GM12801 (cell line): ENCODE results near the gene TBATA.

Experiments
- CTCF ChIP-seq: IDR thresholded peaks from one replicate; pipeline ENCODE4 v1.5.1; 2011; ENCODE audit warnings: control low read depth; ENCODE audit not compliant: insufficient read length; ENCODE audit errors: extremely low read depth

The TBATA gene

GRCh38 chr10:70815504-70816219 lies 30.5 kb upstream of the TBATA start, which contains the start of gene SGPL1:
Gene SGPL1 (plus strand): TSS chr10:70815948. CDS start chr10:70816854, 906 bp downstream.
- TF ChIP-seq CTCF, result no peak

GRCh38 chr10:70814126-70814525 lies 28.9 kb upstream of the TBATA start:
- no peak for TF ChIP-seq CTCF

GRCh38 chr10:70812814-70813213 lies 27.6 kb upstream of the TBATA start:
- no peak for TF ChIP-seq CTCF

- no peak for TF ChIP-seq CTCF
Measured at GRCh38 chr10:70811881-70812280, 26.7 kb upstream of the TBATA start.

- TF ChIP-seq CTCF, result no peak
Measured at GRCh38 chr10:70810967-70811366, 25.8 kb upstream of the TBATA start.

- TF ChIP-seq CTCF, result no peak
Measured at GRCh38 chr10:70809726-70810125, 24.5 kb upstream of the TBATA start.

GRCh38 chr10:70809011-70809611 lies 23.9 kb upstream of the TBATA start:
- no peak for TF ChIP-seq CTCF
